GM15510 (cell line): ENCODE data around the gene MRTFB.

Source experiments
- POLR2A ChIP-seq: IDR thresholded peaks from 3 replicates; pipeline ENCODE4 v1.6.1; 2011; ENCODE audit warnings: borderline replicate concordance; ENCODE audit not compliant: insufficient read length; ENCODE audit errors: extremely low read depth

MRTFB gene

GRCh38 chr16:14087590-14088154 lies 16.6 kb downstream of the MRTFB start:
- no peak for TF ChIP-seq POLR2A

GRCh38 chr16:14088155-14088753 lies 17.1 kb downstream of the MRTFB start:
- TF ChIP-seq POLR2A: no peak

GRCh38 chr16:14089283-14089823 lies 18.2 kb downstream of the MRTFB start:
- TF ChIP-seq POLR2A: no peak

GRCh38 chr16:14092561-14092960 lies 21.4 kb downstream of the MRTFB start:
- TF ChIP-seq POLR2A: no peak

- no peak for TF ChIP-seq POLR2A
Observed at GRCh38 chr16:14095883-14096551, 24.9 kb downstream of the MRTFB start.

GRCh38 chr16:14097182-14097959 lies 26.3 kb downstream of the MRTFB start:
- TF ChIP-seq POLR2A: no peak

GRCh38 chr16:14098081-14098480 lies 27.0 kb downstream of the MRTFB start:
- no peak for TF ChIP-seq POLR2A

GRCh38 chr16:14100825-14101224 lies 29.7 kb downstream of the MRTFB start:
- TF ChIP-seq POLR2A: no peak

GRCh38 chr16:14101415-14101814 lies 30.3 kb downstream of the MRTFB start:
- TF ChIP-seq POLR2A: no peak

- TF ChIP-seq POLR2A: no peak
Observed at GRCh38 chr16:14102925-14103720, 32.0 kb downstream of the MRTFB start.

GRCh38 chr16:14104066-14104465 lies 32.9 kb downstream of the MRTFB start:
- no peak for TF ChIP-seq POLR2A

- TF ChIP-seq POLR2A: no peak
Observed at GRCh38 chr16:14105760-14106375, 34.7 kb downstream of the MRTFB start.

GRCh38 chr16:14106457-14106856 lies 35.3 kb downstream of the MRTFB start:
- TF ChIP-seq POLR2A: no peak

- TF ChIP-seq POLR2A: no peak
Observed at GRCh38 chr16:14106961-14107360, 35.8 kb downstream of the MRTFB start.
